AG09319 (cell line): ENCODE data around the gene FKBP4.

Experiments used
- DNase-seq: peaks from one replicate; pipeline ENCODE4 v3.0.0-alpha.2; 2010; ENCODE audit warnings: low read depth; ENCODE audit errors: extremely low read depth
- CTCF ChIP-seq: IDR thresholded peaks from 2 replicates; pipeline ENCODE4 v1.5.1; 2011; ENCODE audit warnings: low read depth, mild to moderate bottlenecking, inconsistent platforms, low read length, moderate library complexity

Gene FKBP4

GRCh38 chr12:2753536-2753935 is 41.2 kb upstream of the FKBP4 start:
- TF ChIP-seq CTCF, result no peak

GRCh38 chr12:2754208-2754607 is 40.6 kb upstream of the FKBP4 start:
- no peak for TF ChIP-seq CTCF
- no peak for DNase-seq

More at GRCh38 chr12:2753536-2753935, 41.2 kb upstream of the FKBP4 start:
- DNase-seq, result no peak

GRCh38 chr12:2756756-2757155 is 38.0 kb upstream of the FKBP4 start:
- TF ChIP-seq CTCF, result no peak
- no peak for DNase-seq

GRCh38 chr12:2759733-2760132 is 35.0 kb upstream of the FKBP4 start:
- no peak for DNase-seq
- no peak for TF ChIP-seq CTCF

- no peak for TF ChIP-seq CTCF
- no peak for DNase-seq
Observed at GRCh38 chr12:2764398-2764797, 30.4 kb upstream of the FKBP4 start.

GRCh38 chr12:2765052-2765451 is 29.7 kb upstream of the FKBP4 start:
- no peak for DNase-seq
- TF ChIP-seq CTCF, result no peak

GRCh38 chr12:2765608-2766007 is 29.2 kb upstream of the FKBP4 start:
- TF ChIP-seq CTCF, result no peak

More at GRCh38 chr12:2765608-2766007, 29.2 kb upstream of the FKBP4 start:
- no peak for DNase-seq
